GM21786 (cell line): Measurements from ENCODE around the gene KLHL29.
"Not testable (repeated sequence)": the region's sequence is repeated elsewhere in the genome, so short reads cannot be mapped to it uniquely, and the experiment has no call there.

Experiments used
- ATAC-seq: cut with Tn5 transposase; IDR thresholded peaks from one replicate; pipeline ENCODE4 v1.9.1; 2021; ENCODE audit not compliant: unreplicated experiment

The KLHL29 gene

DNA sequence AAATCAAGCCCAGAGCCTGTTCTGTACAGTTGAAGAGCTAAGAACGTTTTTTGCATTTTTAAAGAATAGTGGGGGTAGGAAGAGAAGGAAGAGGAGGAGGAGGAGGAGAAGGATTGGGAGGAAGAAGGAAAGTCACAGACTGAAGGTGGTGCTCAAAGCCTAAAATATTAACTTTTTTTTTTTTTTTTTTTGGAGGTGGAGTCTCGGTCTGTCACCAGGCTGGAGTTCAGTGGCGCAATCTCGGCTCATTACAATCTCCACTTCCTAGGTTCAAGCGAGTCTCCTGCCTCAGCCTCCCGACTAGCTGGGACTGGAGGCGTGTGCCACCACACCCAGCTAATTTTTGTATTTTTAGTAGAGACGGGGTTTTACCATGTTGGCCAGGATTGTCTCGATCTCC is 18.3 kb upstream of the KLHL29 start:
- ATAC-seq, result no peak

DNA sequence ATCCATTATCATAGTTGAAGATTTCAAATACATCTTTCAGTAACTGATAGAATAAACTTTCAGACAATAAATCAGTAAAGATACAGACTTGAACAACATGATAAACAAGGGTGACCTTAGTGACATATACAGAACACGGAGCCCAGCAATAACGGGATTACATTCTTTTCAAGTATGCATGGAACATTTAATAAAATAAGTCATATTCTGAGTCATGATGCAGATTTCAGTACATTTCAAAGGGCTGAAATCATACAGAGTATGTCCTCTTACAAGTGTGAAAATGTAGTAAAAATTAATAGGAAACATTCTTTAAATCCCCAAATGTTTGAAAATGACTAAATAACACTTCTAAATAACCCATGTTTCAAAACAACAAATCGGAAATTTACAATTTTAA is 17.2 kb upstream of the KLHL29 start:
- ATAC-seq, result no peak

DNA sequence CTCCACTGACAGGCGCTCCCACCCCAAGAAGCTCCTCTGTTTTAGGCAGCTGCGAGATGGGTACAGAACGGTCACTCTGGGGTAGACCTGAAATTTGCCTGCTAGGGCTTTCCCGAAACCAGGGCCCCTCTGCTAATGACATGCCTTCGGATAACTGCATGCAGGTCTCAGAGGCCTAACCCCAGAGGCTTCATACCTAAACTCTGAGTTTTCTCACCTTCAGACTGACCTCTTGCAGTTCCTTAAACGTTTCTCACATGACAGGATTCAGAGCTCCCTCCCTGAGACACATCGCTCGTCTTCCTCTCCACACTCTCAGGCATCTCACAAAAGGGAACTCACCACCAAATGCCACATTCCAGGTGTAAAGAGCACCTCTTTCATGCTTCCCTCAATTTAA is 11.3 kb upstream of the KLHL29 start:
- ATAC-seq, result no peak

GRCh38 chr2:23375448-23375847 is 9.5 kb upstream of the KLHL29 start:
- ATAC-seq, result peak; percentile 27

DNA sequence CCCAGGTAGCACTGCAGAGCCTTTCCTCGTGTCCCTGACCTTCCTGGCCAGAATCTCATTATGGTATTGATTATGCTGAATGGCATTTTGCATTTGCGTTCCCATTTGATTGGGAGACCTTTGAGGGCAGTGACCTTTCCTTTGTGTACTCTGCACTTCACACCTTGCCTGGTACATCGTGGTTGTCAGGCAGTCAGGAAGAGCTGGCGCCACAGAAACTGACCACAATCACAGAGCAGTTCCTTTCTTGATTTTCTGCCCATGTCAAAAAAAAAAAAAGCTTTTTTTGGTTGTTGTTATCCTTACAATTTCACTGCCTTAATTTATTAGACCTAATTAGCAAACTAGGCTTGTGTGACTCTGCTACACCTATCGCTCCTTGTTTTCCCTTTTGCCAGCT is 8.9 kb upstream of the KLHL29 start:
- ATAC-seq, result no peak

GRCh38 chr2:23376972-23377371 is 8.0 kb upstream of the KLHL29 start:
- no peak for ATAC-seq

GRCh38 chr2:23377771-23378170 is 7.2 kb upstream of the KLHL29 start:
- no peak for ATAC-seq

- ATAC-seq, result no peak
Observed at GRCh38 chr2:23378496-23378895, 6.5 kb upstream of the KLHL29 start.

DNA sequence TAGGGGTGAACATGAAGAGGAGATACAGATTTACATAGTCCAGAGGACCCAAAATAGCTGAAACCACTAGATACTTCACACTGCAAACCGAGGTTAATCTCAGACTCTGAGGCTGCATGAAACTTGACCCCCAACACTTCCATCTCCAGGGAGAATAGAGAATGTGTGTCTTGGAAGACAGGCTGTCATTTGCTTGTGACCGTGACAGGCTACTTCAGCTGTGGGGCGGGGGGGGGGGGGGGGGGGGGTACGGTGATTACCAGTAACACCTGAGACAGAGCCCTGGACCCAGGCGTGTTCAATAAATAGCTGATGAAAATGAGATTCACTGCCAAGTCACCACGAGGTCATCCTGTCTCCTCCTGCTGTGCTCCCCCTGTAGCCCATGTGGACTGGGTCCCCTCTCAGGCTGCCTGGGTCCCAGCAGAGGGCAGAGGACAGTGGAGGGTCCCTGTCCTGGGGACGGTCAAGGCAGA is 5.7 kb upstream of the KLHL29 start:
- peak; percentile 56 for ATAC-seq

- peak; percentile 40 for ATAC-seq
Observed at GRCh38 chr2:23380562-23381065, 4.4 kb upstream of the KLHL29 start.

DNA sequence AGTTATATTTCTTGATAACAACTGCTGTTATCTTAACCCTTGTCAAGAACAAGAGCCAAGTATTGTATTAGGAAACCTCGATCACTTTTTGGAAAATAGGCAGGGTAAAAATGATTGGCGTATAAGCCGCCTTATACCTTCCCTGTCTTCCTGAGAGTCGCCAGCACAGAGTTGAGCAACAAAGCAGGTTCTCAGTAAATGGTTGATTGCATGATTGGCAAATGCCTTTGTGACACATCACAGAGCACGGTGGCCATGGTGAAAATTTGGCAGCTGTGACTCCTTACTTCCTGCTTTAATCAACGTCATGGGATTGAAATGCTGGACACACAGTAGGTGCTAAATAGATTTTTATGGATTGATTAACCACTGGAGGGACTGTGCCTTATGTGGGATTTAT is 3.9 kb upstream of the KLHL29 start:
- no peak for ATAC-seq

DNA sequence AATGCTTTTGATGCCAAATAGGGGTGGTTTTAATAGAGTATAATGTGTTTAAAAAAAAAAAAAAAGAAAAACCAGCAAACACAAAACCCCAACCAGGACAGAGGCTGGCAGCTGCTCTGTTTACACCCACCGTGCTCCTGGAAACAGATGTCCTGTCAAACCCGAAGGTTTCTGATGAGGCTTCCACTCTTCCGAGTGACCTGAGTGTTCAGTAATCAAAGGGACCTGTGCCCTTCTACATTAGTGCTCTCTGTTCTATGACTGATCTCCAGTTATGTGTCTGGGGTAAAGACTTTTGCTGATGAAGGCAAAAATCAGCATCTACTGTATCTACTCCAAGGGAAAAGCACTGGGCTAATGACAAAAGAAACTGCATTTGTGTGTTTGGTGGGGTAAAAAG is 3.5 kb upstream of the KLHL29 start:
- ATAC-seq, result no peak

- no peak for ATAC-seq
Observed at GRCh38 chr2:23383100-23383499, 1.9 kb upstream of the KLHL29 start.

- ATAC-seq, result peak; percentile 15
Observed at GRCh38 chr2:23385351-23385747, 370 bp downstream of the KLHL29 start.

GRCh38 chr2:23385748-23386338 is 864 bp downstream of the KLHL29 start:
- ATAC-seq, result peak; percentile 17

DNA sequence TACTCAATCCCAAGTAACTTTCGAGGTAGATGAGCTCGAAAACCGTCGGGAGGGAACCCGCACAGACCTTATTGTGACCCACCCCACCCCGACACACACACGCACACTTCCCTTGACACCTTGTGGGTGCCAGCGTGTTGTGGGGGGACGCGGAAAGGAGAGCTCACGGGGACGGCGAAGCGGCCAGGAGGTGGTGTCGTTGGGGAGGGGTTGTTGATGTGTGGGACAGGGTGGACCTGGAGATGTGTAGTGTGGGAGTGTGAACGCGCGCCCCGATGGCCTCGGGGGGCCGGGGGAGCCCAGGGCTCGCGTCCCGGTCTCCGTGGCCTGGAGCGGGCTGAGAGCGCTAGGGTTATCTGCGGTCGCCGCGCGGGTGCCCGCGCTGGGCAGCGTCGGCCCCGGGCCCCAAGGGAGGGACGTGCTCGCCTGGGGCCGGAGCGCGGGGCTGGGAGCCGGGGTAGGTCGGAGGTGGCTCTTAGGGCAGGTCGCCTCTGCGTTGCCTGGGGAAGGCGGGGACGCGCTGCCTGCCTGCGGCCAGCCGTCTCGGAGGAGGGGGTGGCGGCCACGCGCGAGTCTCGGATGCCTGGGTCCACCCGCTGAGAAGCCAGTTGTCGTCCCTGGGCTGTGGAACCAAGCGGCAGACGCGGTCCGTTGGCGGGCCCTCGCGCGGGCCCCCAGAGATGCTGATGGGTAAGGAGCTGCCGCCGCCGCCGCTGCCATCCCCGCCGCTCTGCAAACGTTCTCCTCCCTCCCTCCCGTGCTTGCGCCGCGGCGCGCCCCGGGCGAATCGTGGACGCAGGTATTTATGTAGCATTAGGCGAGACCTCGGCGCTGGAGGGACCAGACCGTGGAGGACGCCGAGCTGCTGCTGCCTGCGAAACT is 1.6 kb downstream of the KLHL29 start:
- ATAC-seq, result no peak

DNA sequence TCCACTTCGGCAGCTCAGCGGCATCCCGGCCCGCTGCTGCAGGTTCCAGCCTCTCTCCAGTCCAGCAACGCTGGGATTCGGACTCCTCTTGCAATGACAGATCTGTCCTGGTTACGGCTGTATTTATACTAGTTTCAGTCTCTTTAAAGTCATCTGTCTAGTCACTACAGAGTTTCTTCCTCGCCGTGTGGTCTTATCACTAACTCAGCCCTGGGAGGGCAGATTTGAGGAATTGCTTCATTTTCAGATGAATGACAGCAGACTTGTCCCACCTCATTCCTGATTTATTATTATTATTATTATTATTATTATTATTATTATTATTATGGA is 2.2 kb downstream of the KLHL29 start:
- ATAC-seq, result no peak

DNA sequence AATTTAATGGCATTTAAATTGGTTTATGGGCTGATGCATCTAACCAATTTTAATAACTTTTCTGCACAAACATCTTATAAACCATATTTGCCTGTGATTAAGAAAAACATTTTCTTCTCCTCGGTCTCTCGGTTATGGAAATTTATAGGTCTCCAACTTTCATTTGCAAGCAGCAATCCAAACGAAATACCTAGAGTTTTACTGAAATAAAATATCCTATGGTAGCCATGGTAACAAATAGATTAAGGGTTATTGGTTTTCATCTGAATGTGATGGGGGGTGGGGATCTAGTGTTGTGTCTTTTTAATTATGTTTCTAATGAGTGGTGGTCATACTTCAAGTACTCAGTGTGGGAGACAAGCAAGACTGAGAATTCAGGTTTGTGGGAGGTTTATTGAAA is 2.9 kb downstream of the KLHL29 start:
- no peak for ATAC-seq

GRCh38 chr2:23388294-23388693 is 3.3 kb downstream of the KLHL29 start:
- no peak for ATAC-seq

DNA sequence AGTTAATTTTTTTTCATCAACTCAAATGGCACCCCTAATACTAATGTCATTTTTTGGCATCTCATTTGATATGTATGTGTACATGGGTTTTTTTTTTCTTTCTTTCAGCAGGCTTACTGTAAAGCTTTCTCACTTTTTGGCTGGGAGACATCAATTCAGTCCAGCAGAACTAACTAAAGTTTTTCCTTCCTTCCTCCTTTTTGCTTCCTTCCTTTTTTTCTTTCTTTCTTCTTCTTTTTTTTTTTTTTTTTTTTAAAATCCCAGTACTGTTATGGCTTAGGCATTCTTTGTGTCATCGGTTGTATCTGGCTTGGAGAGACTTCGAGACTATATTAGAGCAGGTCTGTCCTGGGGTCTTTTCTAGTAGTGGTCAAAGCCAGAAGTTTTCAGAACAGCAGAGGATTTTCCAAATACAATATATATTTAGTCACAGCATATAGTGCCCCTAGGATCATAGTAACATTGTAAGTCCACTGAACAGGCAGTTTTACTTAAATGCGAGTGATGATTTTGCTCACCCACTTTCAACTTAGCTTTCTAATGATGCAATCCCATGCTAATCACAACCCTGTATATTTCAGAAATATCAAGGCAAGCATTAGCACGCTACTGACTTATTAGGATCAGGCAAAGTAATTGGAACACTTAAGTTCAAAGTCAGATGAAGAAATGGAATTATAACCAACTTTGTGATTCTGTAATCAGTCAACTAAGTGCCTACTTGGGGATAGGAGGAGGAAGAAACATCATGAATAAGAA is 4.0 kb downstream of the KLHL29 start:
- ATAC-seq, result no peak

DNA sequence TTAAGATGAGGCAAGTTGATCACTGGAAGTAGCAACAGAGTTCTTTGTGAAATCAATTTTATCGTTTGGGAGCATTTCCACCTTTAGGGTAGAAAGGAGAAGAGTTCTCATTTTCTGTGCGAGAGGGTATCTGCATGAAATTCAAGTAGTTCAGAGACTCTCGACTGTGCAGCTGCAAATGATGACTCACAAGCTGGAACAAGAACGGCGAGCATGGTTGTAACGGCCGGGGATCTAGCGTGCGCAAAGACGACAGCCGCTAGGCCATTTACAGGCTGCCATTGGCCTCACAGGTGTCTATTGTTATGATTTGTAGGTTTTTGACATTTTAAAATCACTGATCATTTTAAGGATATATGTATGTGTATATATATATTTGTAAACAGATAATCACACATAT is 5.2 kb downstream of the KLHL29 start:
- ATAC-seq, result no peak

DNA sequence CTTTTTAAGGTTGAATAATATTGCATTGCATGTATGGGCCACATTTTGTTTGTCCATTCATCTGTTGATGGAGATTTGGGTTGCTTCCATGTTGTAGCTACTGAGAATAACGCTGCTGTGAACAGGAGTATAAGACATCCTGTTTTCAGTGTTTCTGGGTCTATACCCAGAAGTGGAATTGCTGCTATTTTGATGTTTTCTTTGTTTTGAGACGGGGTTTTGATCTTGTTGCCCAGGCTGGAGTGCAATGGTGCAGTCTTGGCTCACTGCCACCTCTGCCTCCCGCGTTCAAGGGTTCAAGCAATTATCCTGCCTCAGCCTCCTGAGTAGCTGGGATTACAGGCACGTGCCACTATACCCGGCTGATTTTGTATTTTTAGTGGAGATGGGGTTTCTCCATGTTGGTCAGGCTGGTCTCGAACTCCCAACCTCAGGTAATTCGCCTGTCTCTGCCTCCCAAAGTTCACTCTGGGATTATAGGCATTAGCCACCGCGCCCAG is 6.3 kb downstream of the KLHL29 start:
- not testable (repeated sequence) for ATAC-seq
